GM12891 (cell line): Measurements from ENCODE around the gene CCDC70.

Experiments used
- POLR2A ChIP-seq: IDR thresholded peaks from 2 replicates; pipeline ENCODE4 v1.6.1; 2011; ENCODE audit warnings: low read depth, low read length, control low read depth
- POLR2AphosphoS5 ChIP-seq: IDR thresholded peaks from 2 replicates; pipeline ENCODE4 v1.6.1; 2011; ENCODE audit warnings: low read depth, low read length, control low read depth
- SPI1 ChIP-seq: IDR thresholded peaks from 2 replicates; pipeline ENCODE4 v1.6.1; 2011; ENCODE audit warnings: low read depth, low read length, control low read depth
- TAF1 ChIP-seq: IDR thresholded peaks from 2 replicates; pipeline ENCODE4 v1.6.1; 2011; ENCODE audit warnings: low read depth, low read length, control low read depth

GRCh38 chr13:51887468-51887867, 25.7 kb downstream of the CCDC70 start:
- no peak for TF ChIP-seq POLR2A
- no peak for TF ChIP-seq TAF1
- TF ChIP-seq SPI1: no peak
- no peak for TF ChIP-seq POLR2AphosphoS5
